ENCODE measurements around the gene HOMER2. TPM values are rescaled to one million over a fixed set of nuclear protein-coding genes. Genes with fewer than 3 reads are reported as not detected.

Gene HOMER2
- total RNA-seq, 4 donors from 2014 or later, result 3.6 to 9.8 (median 7.4) TPM

- no peak for TF ChIP-seq CTCF (IDR thresholded peaks at IDR 0.05; ENCODE audit: low read depth)
These were observed 28.8 kb downstream of the HOMER2 start for GRCh38 chr15:82923744-82924143.

- TF ChIP-seq CTCF (IDR thresholded peaks at IDR 0.05; ENCODE audit: low read depth), result no peak
These were observed 29.8 kb downstream of the HOMER2 start for GRCh38 chr15:82922737-82923136.

- no peak for TF ChIP-seq CTCF (IDR thresholded peaks at IDR 0.05; ENCODE audit: low read depth)
These were observed 30.6 kb downstream of the HOMER2 start for GRCh38 chr15:82921939-82922338.

- no peak for TF ChIP-seq CTCF (IDR thresholded peaks at IDR 0.05; ENCODE audit: low read depth)
These were observed 31.3 kb downstream of the HOMER2 start for GRCh38 chr15:82921242-82921641.

- TF ChIP-seq CTCF (IDR thresholded peaks at IDR 0.05; ENCODE audit: low read depth), result no peak
These were observed 33.2 kb downstream of the HOMER2 start for GRCh38 chr15:82919231-82919886.

- TF ChIP-seq CTCF (IDR thresholded peaks at IDR 0.05; ENCODE audit: low read depth), result no peak
These were observed 33.8 kb downstream of the HOMER2 start for GRCh38 chr15:82918607-82919230.

- TF ChIP-seq CTCF (IDR thresholded peaks at IDR 0.05; ENCODE audit: low read depth), result no peak
These were observed 34.4 kb downstream of the HOMER2 start for GRCh38 chr15:82918162-82918561.

Data from subcutaneous adipose tissue (tissue), 4 donors.